Kidney epithelial cell (primary cell): Measurements from ENCODE around the gene LARP1. TPM values are rescaled to one million over a fixed set of nuclear protein-coding genes. Genes with fewer than 3 reads are reported as not detected.
"Not testable (repeated sequence)": the region's sequence is repeated elsewhere in the genome, so short reads cannot be mapped to it uniquely, and the experiment has no call there.

Experiments
- DNase-seq: peaks from one replicate; pipeline ENCODE4 v3.0.0-alpha.2; 2010; ENCODE audit warnings: low read depth
- H3K27me3 ChIP-seq: 2 replicates; pipeline ENCODE4 v1.6.0; 2011; ENCODE audit warnings: low read length; ENCODE audit not compliant: control insufficient read depth, insufficient read depth
- H3K36me3 ChIP-seq: 2 replicates; pipeline ENCODE4 v1.5.1; 2011; ENCODE audit warnings: low read length; ENCODE audit not compliant: control insufficient read depth, insufficient read depth
- H3K4me3 ChIP-seq: 2 replicates; pipeline ENCODE4 v1.5.1; 2011; ENCODE audit warnings: low read depth, mild to moderate bottlenecking, control low read depth, low read length
- total RNA-seq: library from RNA; depleted of rRNA; stranded (reverse); fragments of >200 nt; gene quantifications from 2 replicates; pipeline ENCODE4 v1.2.3, GENCODE V29; 2015
- TF ChIP-seq, protein P1 (sequence below): IDR thresholded peaks from 2 replicates; pipeline ENCODE4 v1.5.1; 2011; ENCODE audit warnings: mild to moderate bottlenecking, moderate library complexity, low read length, control low read depth, inconsistent platforms; ENCODE audit not compliant: insufficient read depth, poor library complexity, severe bottlenecking

Gene LARP1
- total RNA-seq, 1 donor from 2014 or later: 142 TPM

GRCh38 chr5:154729613-154730012 lies 25.6 kb upstream of the LARP1 start:
- TF ChIP-seq, protein P1, sequence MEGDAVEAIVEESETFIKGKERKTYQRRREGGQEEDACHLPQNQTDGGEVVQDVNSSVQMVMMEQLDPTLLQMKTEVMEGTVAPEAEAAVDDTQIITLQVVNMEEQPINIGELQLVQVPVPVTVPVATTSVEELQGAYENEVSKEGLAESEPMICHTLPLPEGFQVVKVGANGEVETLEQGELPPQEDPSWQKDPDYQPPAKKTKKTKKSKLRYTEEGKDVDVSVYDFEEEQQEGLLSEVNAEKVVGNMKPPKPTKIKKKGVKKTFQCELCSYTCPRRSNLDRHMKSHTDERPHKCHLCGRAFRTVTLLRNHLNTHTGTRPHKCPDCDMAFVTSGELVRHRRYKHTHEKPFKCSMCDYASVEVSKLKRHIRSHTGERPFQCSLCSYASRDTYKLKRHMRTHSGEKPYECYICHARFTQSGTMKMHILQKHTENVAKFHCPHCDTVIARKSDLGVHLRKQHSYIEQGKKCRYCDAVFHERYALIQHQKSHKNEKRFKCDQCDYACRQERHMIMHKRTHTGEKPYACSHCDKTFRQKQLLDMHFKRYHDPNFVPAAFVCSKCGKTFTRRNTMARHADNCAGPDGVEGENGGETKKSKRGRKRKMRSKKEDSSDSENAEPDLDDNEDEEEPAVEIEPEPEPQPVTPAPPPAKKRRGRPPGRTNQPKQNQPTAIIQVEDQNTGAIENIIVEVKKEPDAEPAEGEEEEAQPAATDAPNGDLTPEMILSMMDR: no peak

DNA sequence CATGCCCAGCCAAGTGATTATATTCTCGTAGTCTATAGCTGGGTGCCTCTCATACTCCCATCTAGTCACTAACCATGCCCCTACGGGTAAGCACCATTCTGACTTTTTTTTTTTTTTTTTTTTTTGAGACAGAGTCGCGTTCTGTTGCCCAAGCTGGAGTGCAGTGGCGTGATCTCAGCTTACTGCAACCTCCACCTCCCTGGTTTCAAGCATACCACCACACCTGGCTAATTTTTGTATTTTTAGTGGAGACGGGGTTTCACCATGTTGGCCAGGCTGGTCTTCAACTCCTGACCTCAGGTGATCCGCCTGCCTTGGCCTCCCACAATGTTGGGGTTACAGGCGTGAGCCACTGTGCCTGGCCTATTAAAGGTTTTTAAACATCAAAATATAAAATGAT lies 24.4 kb upstream of the LARP1 start:
- DNase-seq, H3K36me3 ChIP-seq, H3K4me3 ChIP-seq, H3K27me3 ChIP-seq: not testable (repeated sequence)

More at GRCh38 chr5:154729613-154730012, 25.6 kb upstream of the LARP1 start:
- H3K27me3 ChIP-seq: no peaks in the 10 kb centered on the region
- no peak for DNase-seq
- no peak overlapping the region for H3K4me3 ChIP-seq
- H3K36me3 ChIP-seq: no peaks in the 10 kb centered on the region

- no peak for DNase-seq
- Histone ChIP-seq H3K4me3 (no peak overlapping the region), H3K36me3 (no peaks in the 10 kb centered on the region), H3K27me3 (no peaks in the 10 kb centered on the region)
- TF ChIP-seq, protein P1: no peak
Measured at GRCh38 chr5:154732212-154732611, 23.0 kb upstream of the LARP1 start.

- Histone ChIP-seq H3K27me3 (no peaks in the 10 kb centered on the region), H3K36me3 (no peaks in the 10 kb centered on the region), H3K4me3 (no peak overlapping the region)
- TF ChIP-seq, protein P1: no peak
- DNase-seq: no peak
Measured at GRCh38 chr5:154734370-154735248, 20.6 kb upstream of the LARP1 start.

DNA sequence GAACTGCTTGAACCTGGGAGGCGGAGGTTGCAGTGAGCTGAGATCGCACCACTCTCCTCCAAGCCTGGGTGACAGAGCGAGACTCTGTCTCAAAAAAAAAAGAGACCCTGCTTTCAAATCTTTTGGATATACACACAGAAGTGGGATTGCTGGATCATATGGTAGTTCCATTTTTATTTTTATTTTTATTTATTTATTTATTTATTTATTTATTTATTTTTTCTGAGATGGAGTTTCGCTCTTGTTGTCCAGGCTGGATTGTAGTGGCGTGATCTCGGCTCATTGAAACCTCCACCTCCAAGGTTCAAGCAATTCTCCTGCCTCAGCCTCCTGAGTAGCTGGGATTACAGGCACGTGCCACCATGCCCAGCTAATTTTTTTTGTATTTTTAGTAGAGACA lies 19.8 kb upstream of the LARP1 start:
- H3K27me3 ChIP-seq, H3K4me3 ChIP-seq, DNase-seq, H3K36me3 ChIP-seq: not testable (repeated sequence)

DNA sequence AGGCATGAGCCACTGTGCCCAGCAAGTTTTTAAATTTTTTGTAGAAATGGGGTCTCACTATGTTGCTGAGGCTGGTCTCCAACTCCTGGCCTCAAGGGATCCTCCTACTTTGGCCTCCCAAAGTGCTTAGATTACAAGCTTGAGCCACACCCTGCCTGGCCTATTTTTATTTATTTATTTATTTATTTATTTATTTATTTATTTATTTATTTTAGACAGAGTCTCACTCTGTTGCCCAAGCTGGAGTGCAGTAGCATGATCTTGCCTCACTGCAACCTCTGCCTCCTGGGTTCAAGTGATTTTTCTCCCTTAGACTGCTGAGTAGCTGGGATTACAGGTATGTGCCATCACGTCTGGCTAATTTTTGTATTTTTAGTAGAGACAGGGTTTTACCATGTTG lies 18.8 kb upstream of the LARP1 start:
- not testable (repeated sequence) for H3K36me3 ChIP-seq, H3K27me3 ChIP-seq, H3K4me3 ChIP-seq, DNase-seq

DNA sequence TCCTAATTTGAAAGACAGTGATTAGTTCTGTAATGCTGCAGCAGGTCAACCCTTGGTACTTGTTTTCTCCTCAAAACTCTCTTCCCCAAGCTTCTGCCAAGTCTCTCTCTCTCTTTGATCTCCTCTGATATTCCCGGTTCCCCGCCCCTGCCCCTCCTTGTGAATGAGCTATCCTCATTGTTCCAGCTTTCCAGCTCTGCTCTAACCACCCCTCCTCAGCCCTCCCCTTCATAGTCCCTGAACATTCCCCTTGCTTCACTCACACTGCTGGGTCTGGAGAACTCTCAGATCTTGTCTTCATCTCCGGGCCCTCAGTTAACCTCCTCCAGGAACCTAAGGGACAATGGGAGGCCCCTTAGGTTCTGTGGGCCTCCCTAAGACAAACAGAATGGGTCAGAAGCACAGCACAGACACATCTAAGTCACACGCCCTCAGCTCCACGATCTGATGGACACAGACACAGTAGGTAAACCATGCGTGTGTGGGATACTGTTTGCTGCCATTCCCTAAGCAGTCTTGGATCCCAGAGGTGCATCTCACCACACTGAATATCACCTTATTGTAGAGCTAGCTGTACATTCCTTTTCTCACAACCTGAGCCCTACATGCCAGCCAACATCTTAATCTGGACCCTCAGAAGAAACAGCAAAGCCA lies 17.4 kb upstream of the LARP1 start:
- no peak for DNase-seq
- TF ChIP-seq, protein P1: no peak
- no peak overlapping the region for H3K4me3 ChIP-seq

More for the DNA sequence above, 17.4 kb upstream of the LARP1 start:
- Histone ChIP-seq H3K36me3 (no peaks in the 10 kb centered on the region), H3K27me3 (no peaks in the 10 kb centered on the region)
